Pancreas (tissue), 10 donors: ENCODE data around the gene LIMCH1. TPM values are rescaled to one million over a fixed set of nuclear protein-coding genes. Genes with fewer than 3 reads are reported as not detected.

Experiments used
- ATAC-seq, 4 donors: fragments of 200-7000 bp; cut with Tn5 transposase; one replicate each; pipeline versions ENCODE4 v1.8.0 to v1.9.1; 2020; ENCODE audit warnings: mild to moderate bottlenecking in 4 of 4, moderate library complexity in 4 of 4
- DNase-seq, 6 donors: peaks; one replicate each; pipeline ENCODE4 v3.0.0-alpha.2; 2020
- FAIRE-seq: peaks from 2 replicates; lab custom pipeline; 2012; peaks lifted over from hg19 to GRCh38; lab: Jason Lieb, UNC
- H3K27ac ChIP-seq, 4 donors: fragments of 200-600 bp; sonication (generic); 1 replicate in 3 of 4; 2 replicates in 1 of 4; pipeline versions ENCODE4 v1.5.0 to v1.8.0; 2020
- H3K27me3 ChIP-seq, 4 donors: fragments of 200-600 bp; one replicate each; pipeline ENCODE4 v1.8.0; 2021
- H3K36me3 ChIP-seq, 3 donors: fragments of 200-600 bp; sonication (generic) in 1 of 3; one replicate each; pipeline versions ENCODE4 v1.5.0 to v1.8.0; 2020 to 2021
- H3K4me1 ChIP-seq, 3 donors: fragments of 200-600 bp; one replicate each; pipeline ENCODE4 v1.8.0; 2021
- H3K4me3 ChIP-seq, 4 donors: fragments of 200-600 bp; sonication (generic) in 2 of 4; one replicate each; pipeline versions ENCODE4 v1.5.0 to v1.8.0; 2020 to 2021
- H3K9me3 ChIP-seq, 4 donors: fragments of 200-600 bp; one replicate each; pipeline ENCODE4 v1.8.0; 2021
- WGBS, 2 donors: extraction: QIAGEN DNeasy Blood & Tissue Kit; methylation state at CpG; one replicate each; pipeline ENCODE4 v1.1.7; 2013; 5-methylcytosine and 5-hydroxymethylcytosine counted together
- intact Hi-C, 3 donors: fragments of 100-400 bp; cut with DNase I; formaldehyde crosslinking; loops; one replicate each; pipeline versions ENCODE4 v1.11.1 to v1.14.2; 2022
- polyA plus RNA-seq, 2 donors: library from polyadenylated mRNA; stranded (reverse); fragments of 200-250 nt; gene quantifications; one replicate each; pipeline ENCODE4 v1.2.3, GENCODE V29; 2013
- total RNA-seq, 6 donors: library from RNA; stranded (reverse); fragmentation: NEBNext Ultra II Directional in 4 of 6; extraction: Animal tissue kit (Norgen Biotek cat#: 25700) in 4 of 6; gene quantifications; one replicate each; pipeline versions ENCODE4 v1.2.1 to v1.2.4, GENCODE V29; 2021 to 2023
- TF ChIP-seq, protein P1 (sequence below), 4 donors: fragments of 200-600 bp; sonication (generic) in 3 of 4; IDR thresholded peaks; one replicate each; pipeline versions ENCODE4 v1.5.0 to v1.8.0; 2021; ENCODE audit warnings: antibody characterized with exemption in 4 of 4
- donor health status: healthy with polysubstance abuse.
- donor health status: DM: no; HTN: no; CAD: no; lungs with moderate emphysema.
- donor health status: DM: no; HTN: no; CAD: no.
- donor health status: control.
- donor health status: control.
- donor health status: Bipolar disorder and iron deficiency.
- donor health status: DM: yes; HTN: yes; CAD: no.
- donor health status: DM: no; HTN: no; CAD: no.
- donor health status: DM: no; HTN: no; CAD: no.
- donor health status: DM: yes; HTN: yes; CAD: no.

Gene LIMCH1
- total and polyA plus RNA-seq, 8 donors = 5.5 to 20.7 (median 11.0) TPM

DNA sequence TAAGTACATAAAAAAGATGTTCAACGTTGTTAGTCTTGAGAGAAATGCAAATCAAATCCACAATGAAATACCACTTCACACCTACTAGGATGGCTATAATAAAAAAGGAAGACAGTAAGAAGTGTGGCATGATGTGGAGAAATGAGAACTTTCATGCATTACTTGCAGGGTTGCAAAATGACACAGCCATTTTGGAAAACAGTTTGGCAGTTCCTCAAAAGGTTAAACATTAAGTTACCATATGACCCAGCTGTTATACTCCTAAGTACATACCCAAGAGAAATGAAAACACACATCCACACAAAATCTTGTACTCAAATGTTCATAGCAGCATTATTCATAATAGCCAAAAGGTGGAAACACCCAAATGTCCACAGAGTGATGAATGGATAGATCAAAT, 25.8 kb upstream of the LIMCH1 start:
- DNase-seq (no peak), ATAC-seq (peak in 2 of 4 donors; percentile 23 to 43), FAIRE-seq (no peak)
- no peaks in the 10 kb centered on the region for H3K27me3 ChIP-seq
- H3K4me3 ChIP-seq = no peak overlapping the region
- H3K27ac ChIP-seq = no peak overlapping the region
- no peaks in the 10 kb centered on the region for H3K36me3 ChIP-seq
- no peaks in the 10 kb centered on the region for H3K4me1 ChIP-seq
- WGBS, 2 donors = 61 to 82% methylated on average over 1 of the region's 1 CpG
- TF ChIP-seq, protein P1, sequence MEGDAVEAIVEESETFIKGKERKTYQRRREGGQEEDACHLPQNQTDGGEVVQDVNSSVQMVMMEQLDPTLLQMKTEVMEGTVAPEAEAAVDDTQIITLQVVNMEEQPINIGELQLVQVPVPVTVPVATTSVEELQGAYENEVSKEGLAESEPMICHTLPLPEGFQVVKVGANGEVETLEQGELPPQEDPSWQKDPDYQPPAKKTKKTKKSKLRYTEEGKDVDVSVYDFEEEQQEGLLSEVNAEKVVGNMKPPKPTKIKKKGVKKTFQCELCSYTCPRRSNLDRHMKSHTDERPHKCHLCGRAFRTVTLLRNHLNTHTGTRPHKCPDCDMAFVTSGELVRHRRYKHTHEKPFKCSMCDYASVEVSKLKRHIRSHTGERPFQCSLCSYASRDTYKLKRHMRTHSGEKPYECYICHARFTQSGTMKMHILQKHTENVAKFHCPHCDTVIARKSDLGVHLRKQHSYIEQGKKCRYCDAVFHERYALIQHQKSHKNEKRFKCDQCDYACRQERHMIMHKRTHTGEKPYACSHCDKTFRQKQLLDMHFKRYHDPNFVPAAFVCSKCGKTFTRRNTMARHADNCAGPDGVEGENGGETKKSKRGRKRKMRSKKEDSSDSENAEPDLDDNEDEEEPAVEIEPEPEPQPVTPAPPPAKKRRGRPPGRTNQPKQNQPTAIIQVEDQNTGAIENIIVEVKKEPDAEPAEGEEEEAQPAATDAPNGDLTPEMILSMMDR (IDR thresholded peaks at IDR 0.05) = no peak
- intact Hi-C loops = no loop called here
- H3K9me3 ChIP-seq = no peaks in the 10 kb centered on the region

DNA sequence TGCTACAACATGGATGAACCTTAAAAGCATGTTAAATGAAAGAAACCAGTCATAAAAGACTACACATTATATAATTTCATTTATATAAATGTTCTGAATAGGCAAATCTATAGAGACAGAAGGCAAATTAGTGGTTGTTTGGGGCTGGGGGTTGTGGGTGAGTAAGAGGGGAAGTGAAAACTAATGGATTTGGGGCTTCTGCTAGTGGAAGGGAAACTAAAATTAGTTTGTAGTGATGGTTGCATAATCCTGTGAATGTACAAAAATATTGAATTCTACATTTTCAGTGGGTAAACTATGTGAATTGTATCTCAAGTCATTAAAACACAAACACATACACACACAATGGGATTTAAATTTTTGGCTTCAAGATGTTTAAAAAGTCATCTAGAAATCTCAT, 25.4 kb upstream of the LIMCH1 start:
- TF ChIP-seq, protein P1 (IDR thresholded peaks at IDR 0.05) = no peak
- ATAC-seq (no peak), DNase-seq (no peak), FAIRE-seq (no peak)
- H3K4me1 ChIP-seq = no peaks in the 10 kb centered on the region
- no peaks in the 10 kb centered on the region for H3K36me3 ChIP-seq
- no peaks in the 10 kb centered on the region for H3K9me3 ChIP-seq
- intact Hi-C loops = no loop called here
- H3K27ac ChIP-seq = no peak overlapping the region
- no peaks in the 10 kb centered on the region for H3K27me3 ChIP-seq
- no peak overlapping the region for H3K4me3 ChIP-seq

GRCh38 chr4:41514169-41514568, 23.8 kb upstream of the LIMCH1 start:
- Histone ChIP-seq H3K4me1 (no peaks in the 10 kb centered on the region), H3K9me3 (no peaks in the 10 kb centered on the region), H3K36me3 (no peaks in the 10 kb centered on the region), H3K4me3 (no peak overlapping the region), H3K27me3 (no peaks in the 10 kb centered on the region), H3K27ac (no peak overlapping the region)
- DNase-seq (no peak), FAIRE-seq (no peak), ATAC-seq (no peak)
- 93 to 97% methylated on average over 1 of the region's 1 CpG for WGBS, 2 donors
- intact Hi-C loops = no loop called here
- TF ChIP-seq, protein P1 (IDR thresholded peaks at IDR 0.05) = no peak

GRCh38 chr4:41514766-41515481, 23.0 kb upstream of the LIMCH1 start:
- Histone ChIP-seq H3K4me1 (no peaks in the 10 kb centered on the region), H3K4me3 (no peak overlapping the region), H3K36me3 (no peaks in the 10 kb centered on the region), H3K9me3 (no peaks in the 10 kb centered on the region), H3K27me3 (no peaks in the 10 kb centered on the region), H3K27ac (no peak overlapping the region)
- ATAC-seq = peak in 1 of 4 donors; percentile 27
- no peak for DNase-seq
- 85 to 87% methylated on average over 14 of the region's 14 CpGs for WGBS, 2 donors
- TF ChIP-seq, protein P1 (IDR thresholded peaks at IDR 0.05) = no peak
- no peak for FAIRE-seq
- intact Hi-C loops = no loop called here

GRCh38 chr4:41517121-41517520, 20.8 kb upstream of the LIMCH1 start:
- no peak for DNase-seq
- Histone ChIP-seq H3K9me3 (no peaks in the 10 kb centered on the region), H3K4me3 (no peak overlapping the region), H3K36me3 (no peaks in the 10 kb centered on the region), H3K4me1 (peaks cover 0 to 4% (median 0%) of the 10 kb centered on the region in 3 donors), H3K27ac (no peak overlapping the region), H3K27me3 (no peaks in the 10 kb centered on the region)
- intact Hi-C loops = no loop called here
- 62 to 67% methylated on average over 4 of the region's 4 CpGs for WGBS, 2 donors
- TF ChIP-seq, protein P1 (IDR thresholded peaks at IDR 0.05) = no peak
- no peak for FAIRE-seq
- ATAC-seq = no peak
